Suprapubic skin (tissue), 4 donors: ENCODE measurements around the gene FKBP1B.

Source experiments
- POLR2A ChIP-seq, 2 donors: fragments of 450-650 bp; IDR thresholded peaks; one replicate each; pipeline ENCODE4 v1.6.1; 2017; ENCODE audit warnings: antibody characterized with exemption in 2 of 2, mild to moderate bottlenecking in 2 of 2, moderate library complexity in 2 of 2
- POLR2AphosphoS5 ChIP-seq, 3 donors: sonication (generic); formaldehyde crosslinking; IDR thresholded peaks; one replicate each; pipeline ENCODE4 v1.6.1; 2017; ENCODE audit warnings: antibody characterized with exemption in 3 of 3
- TF ChIP-seq, protein P1 (sequence below), 2 donors: fragments of 200-600 bp in 1 of 2; fragments of 450-650 bp in 1 of 2; sonication (generic) in 1 of 2; IDR thresholded peaks; one replicate each; pipeline ENCODE4 v1.5.1; 2016 to 2019; ENCODE audit warnings: antibody characterized with exemption in 2 of 2, mild to moderate bottlenecking in 1 of 2, moderate library complexity in 1 of 2

- TF ChIP-seq, protein P1, sequence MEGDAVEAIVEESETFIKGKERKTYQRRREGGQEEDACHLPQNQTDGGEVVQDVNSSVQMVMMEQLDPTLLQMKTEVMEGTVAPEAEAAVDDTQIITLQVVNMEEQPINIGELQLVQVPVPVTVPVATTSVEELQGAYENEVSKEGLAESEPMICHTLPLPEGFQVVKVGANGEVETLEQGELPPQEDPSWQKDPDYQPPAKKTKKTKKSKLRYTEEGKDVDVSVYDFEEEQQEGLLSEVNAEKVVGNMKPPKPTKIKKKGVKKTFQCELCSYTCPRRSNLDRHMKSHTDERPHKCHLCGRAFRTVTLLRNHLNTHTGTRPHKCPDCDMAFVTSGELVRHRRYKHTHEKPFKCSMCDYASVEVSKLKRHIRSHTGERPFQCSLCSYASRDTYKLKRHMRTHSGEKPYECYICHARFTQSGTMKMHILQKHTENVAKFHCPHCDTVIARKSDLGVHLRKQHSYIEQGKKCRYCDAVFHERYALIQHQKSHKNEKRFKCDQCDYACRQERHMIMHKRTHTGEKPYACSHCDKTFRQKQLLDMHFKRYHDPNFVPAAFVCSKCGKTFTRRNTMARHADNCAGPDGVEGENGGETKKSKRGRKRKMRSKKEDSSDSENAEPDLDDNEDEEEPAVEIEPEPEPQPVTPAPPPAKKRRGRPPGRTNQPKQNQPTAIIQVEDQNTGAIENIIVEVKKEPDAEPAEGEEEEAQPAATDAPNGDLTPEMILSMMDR (IDR thresholded peaks at IDR 0.05) = no peak
- TF ChIP-seq POLR2A (IDR thresholded peaks at IDR 0.05) = no peak
- TF ChIP-seq POLR2AphosphoS5 (IDR thresholded peaks at IDR 0.05) = no peak
Observed at GRCh38 chr2:24038786-24039499, 10.6 kb upstream of the FKBP1B start.
